Spleen (tissue), 11 donors: Measurements from ENCODE around the gene TC2N. TPM values are rescaled to one million over a fixed set of nuclear protein-coding genes. Genes with fewer than 3 reads are reported as not detected.

Source experiments
- DNase-seq: peaks from one replicate; pipeline ENCODE4 v3.0.0-alpha.2; 2020
- H3K27ac ChIP-seq, 8 donors: fragments of 200-600 bp; sonication (generic) in 7 of 8; 1 replicate in 4 of 8; 2 replicates in 4 of 8; pipeline versions ENCODE4 v1.5.0 to v1.8.0; 2016 to 2021; ENCODE audit warnings: inconsistent platforms in 4 of 8, mild to moderate bottlenecking in 4 of 8, moderate library complexity in 1 of 8
- H3K27me3 ChIP-seq, 7 donors: fragments of 200-600 bp; sonication (generic) in 6 of 7; replicated peaks in 1 of 7; 1 replicate in 4 of 7; 2 replicates in 3 of 7; pipeline versions ENCODE4 v1.5.0 to v1.8.0; 2016 to 2021; ENCODE audit warnings: inconsistent platforms in 3 of 7, mild to moderate bottlenecking in 1 of 7
- H3K36me3 ChIP-seq, 6 donors: fragments of 200-600 bp; sonication (generic) in 5 of 6; 1 replicate in 4 of 6; 2 replicates in 2 of 6; pipeline versions ENCODE4 v1.5.0 to v1.8.0; 2016 to 2021; ENCODE audit warnings: inconsistent platforms in 2 of 6
- H3K4me1 ChIP-seq, 6 donors: fragments of 200-600 bp; sonication (generic) in 5 of 6; 1 replicate in 3 of 6; 2 replicates in 3 of 6; pipeline versions ENCODE4 v1.5.0 to v1.8.0; 2016 to 2021; ENCODE audit warnings: inconsistent platforms in 3 of 6
- H3K4me3 ChIP-seq, 8 donors: fragments of 200-600 bp; sonication (generic) in 7 of 8; 1 replicate in 4 of 8; 2 replicates in 4 of 8; pipeline versions ENCODE4 v1.5.0 to v1.8.0; 2016 to 2021; ENCODE audit warnings: inconsistent platforms in 4 of 8, mild to moderate bottlenecking in 4 of 8, moderate library complexity in 2 of 8
- H3K9me3 ChIP-seq, 8 donors: fragments of 200-600 bp; sonication (generic) in 7 of 8; 1 replicate in 4 of 8; 2 replicates in 4 of 8; pipeline versions ENCODE4 v1.5.0 to v1.8.0; 2016 to 2021; ENCODE audit warnings: inconsistent platforms in 4 of 8
- CTCF ChIP-seq, 11 experiments: fragments of 200-600 bp in 7 of 11; fragments of 450-650 bp in 4 of 11; sonication (generic) in 4 of 11; IDR thresholded peaks in 8 of 11; conservative IDR thresholded peaks in 3 of 11; 1 replicate in 7 of 11; 2 replicates in 4 of 11; pipeline versions ENCODE4 v1.4.0 to v1.8.0; 2016 to 2021; ENCODE audit warnings: antibody characterized with exemption in 11 of 11, inconsistent platforms in 4 of 11, mild to moderate bottlenecking in 1 of 11
- POLR2A ChIP-seq, 3 donors: fragments of 450-650 bp; IDR thresholded peaks; one replicate each; pipeline ENCODE4 v1.5.1; 2017; ENCODE audit warnings: antibody characterized with exemption in 3 of 3, mild to moderate bottlenecking in 1 of 3
- POLR2AphosphoS5 ChIP-seq, 3 donors: sonication (generic); formaldehyde crosslinking; IDR thresholded peaks; one replicate each; pipeline ENCODE4 v1.5.1; 2017; ENCODE audit warnings: antibody characterized with exemption in 3 of 3
- WGBS, 5 donors: extraction: QIAGEN DNeasy Blood & Tissue Kit in 3 of 5; methylation state at CpG; one replicate each; pipeline versions ENCODE4 v1.1.5 to v1.1.7; 2013 to 2018; 5-methylcytosine and 5-hydroxymethylcytosine counted together
- intact Hi-C: fragments of 100-400 bp; cut with DNase I; formaldehyde crosslinking; loops from one replicate; pipeline ENCODE4 v1.15.0; 2023; ENCODE audit warnings: low total_unique reads
- polyA plus RNA-seq, 3 donors: library from polyadenylated mRNA; stranded (reverse); fragments of 200-250 nt; gene quantifications; one replicate each; pipeline ENCODE4 v1.2.1, GENCODE V29; 2013
- total RNA-seq, 7 donors: library from RNA; depleted of rRNA in 3 of 7; stranded (reverse); fragments of >200 nt in 3 of 7; fragmentation: NEBNext Ultra II Directional in 4 of 7; extraction: Animal tissue kit (Norgen Biotek cat#: 25700) in 4 of 7; gene quantifications; one replicate each; pipeline versions ENCODE4 v1.1.0 to v1.2.1, GENCODE V29; 2016 to 2021
- donor health status: healthy with polysubstance abuse.
- donor health status: DM: no; HTN: no; CAD: no; lungs with moderate emphysema.
- donor health status: DM: no; HTN: no; CAD: no.
- donor health status: Bipolar disorder and iron deficiency.
- donor health status: healthy.
- donor health status: DM: no; HTN: no; CAD: no.
- donor health status: DM: yes; HTN: yes; CAD: no.

The TC2N gene
- total and polyA plus RNA-seq, 10 donors: 5.3 to 50.7 (median 35.5) TPM

- H3K4me3 ChIP-seq: no peak overlapping the region
- no peaks in the 10 kb centered on the region for H3K9me3 ChIP-seq
- peaks cover 0 to 6% (median 0%) of the 10 kb centered on the region in 7 donors for H3K27me3 ChIP-seq
- no peaks in the 10 kb centered on the region for H3K4me1 ChIP-seq
- intact Hi-C loops: no loop called here
- H3K27ac ChIP-seq: no peak overlapping the region
- TF ChIP-seq POLR2A (IDR thresholded peaks at IDR 0.05) (no peak), POLR2AphosphoS5 (IDR thresholded peaks at IDR 0.05) (no peak), CTCF (IDR thresholded peaks at IDR 0.05 in 8 of 11, conservative IDR thresholded peaks at IDR 0.05 in 3 of 11) (no peak)
- WGBS, 5 donors: 38 to 67% (median 44%) methylated on average over 2 of the region's 2 CpGs
- DNase-seq: no peak
- no peaks in the 10 kb centered on the region for H3K36me3 ChIP-seq
Observed at GRCh38 chr14:91732859-91733477, 134.4 kb downstream of the TC2N start.

GRCh38 chr14:91732439-91732838 is 134.9 kb downstream of the TC2N start:
- DNase-seq: no peak
- 64 to 85% (median 72%) methylated on average over 5 of the region's 5 CpGs for WGBS, 5 donors

GRCh38 chr14:91731986-91732385 is 135.3 kb downstream of the TC2N start, which contains the start of gene CATSPERB:
CATSPERB (minus strand) TSS chr14:91732086; CDS start chr14:91729479, 2,607 bp downstream.
- Histone ChIP-seq H3K27ac (no peak within 1 kb of the TSS), H3K36me3 (no peaks in the 10 kb centered on the region), H3K4me1 (no peaks in the 10 kb centered on the region), H3K9me3 (no peaks in the 10 kb centered on the region), H3K4me3 (no peak within 1 kb of the TSS), H3K27me3 (no peaks in the 10 kb centered on the region)
- 90 to 96% (median 92%) methylated on average over 2 of the region's 2 CpGs for WGBS, 5 donors
- TF ChIP-seq POLR2A (IDR thresholded peaks at IDR 0.05): no peak
- intact Hi-C loops: no loop called here
- DNase-seq: no peak

More at GRCh38 chr14:91732439-91732838, 134.9 kb downstream of the TC2N start:
- TF ChIP-seq POLR2AphosphoS5 (IDR thresholded peaks at IDR 0.05) (no peak), CTCF (IDR thresholded peaks at IDR 0.05 in 8 of 11, conservative IDR thresholded peaks at IDR 0.05 in 3 of 11) (no peak), POLR2A (IDR thresholded peaks at IDR 0.05) (no peak)
- Histone ChIP-seq H3K4me1 (no peaks in the 10 kb centered on the region), H3K36me3 (no peaks in the 10 kb centered on the region), H3K9me3 (no peaks in the 10 kb centered on the region), H3K4me3 (no peak overlapping the region), H3K27me3 (peaks cover 0 to 2% (median 0%) of the 10 kb centered on the region in 7 donors), H3K27ac (no peak overlapping the region)
- intact Hi-C loops: no loop called here

- no peak overlapping the region for H3K4me3 ChIP-seq
- intact Hi-C loops: no loop called here
- TF ChIP-seq POLR2A (IDR thresholded peaks at IDR 0.05) (no peak), CTCF (IDR thresholded peaks at IDR 0.05 in 8 of 11, conservative IDR thresholded peaks at IDR 0.05 in 3 of 11) (no peak), POLR2AphosphoS5 (IDR thresholded peaks at IDR 0.05) (no peak)
- H3K27me3 ChIP-seq: no peaks in the 10 kb centered on the region
- no peaks in the 10 kb centered on the region for H3K4me1 ChIP-seq
- no peaks in the 10 kb centered on the region for H3K9me3 ChIP-seq
- no peak for DNase-seq
- 74 to 96% (median 91%) methylated on average over 2 of the region's 2 CpGs for WGBS, 5 donors
- H3K27ac ChIP-seq: no peak overlapping the region
- H3K36me3 ChIP-seq: no peaks in the 10 kb centered on the region
Observed at GRCh38 chr14:91731018-91731417, 136.3 kb downstream of the TC2N start.
